Lung (tissue), 12 donors: Measurements from ENCODE around the gene ACCSL. TPM values are rescaled to one million over a fixed set of nuclear protein-coding genes. Genes with fewer than 3 reads are reported as not detected.
A peak's percentile ranks its signal among the peaks of the same experiment; 100 is the strongest.

Experiments
- ATAC-seq: fragments of 200-7000 bp; cut with Tn5 transposase; one replicate; pipeline ENCODE4 v1.9.1; 2020; ENCODE audit warnings: moderate number of reproducible peaks; ENCODE audit not compliant: insufficient read depth, low FRiP score
- DNase-seq, 3 donors: peaks; one replicate each; pipeline ENCODE4 v3.0.0-alpha.2; 2013 to 2017
- H3K27ac ChIP-seq, 2 donors: one replicate each; pipeline ENCODE4 v1.5.1; 2013; ENCODE audit warnings: mild to moderate bottlenecking in 2 of 2, moderate library complexity in 2 of 2, control low read depth in 1 of 2, inconsistent platforms in 1 of 2, low read depth in 1 of 2, low read length in 1 of 2
- H3K27me3 ChIP-seq, 3 donors: one replicate each; pipeline ENCODE4 v1.5.1; 2013; ENCODE audit warnings: low read length in 2 of 3; ENCODE audit not compliant: control insufficient read depth in 3 of 3, insufficient read depth in 3 of 3
- H3K36me3 ChIP-seq, 4 donors: one replicate each; pipeline ENCODE4 v1.5.1; 2013; ENCODE audit warnings: low read length in 4 of 4, mild to moderate bottlenecking in 1 of 4, moderate library complexity in 1 of 4; ENCODE audit not compliant: control insufficient read depth in 4 of 4, insufficient read depth in 4 of 4
- H3K4me1 ChIP-seq, 5 donors: one replicate each; pipeline ENCODE4 v1.5.1; 2013; ENCODE audit warnings: low read length in 5 of 5, mild to moderate bottlenecking in 2 of 5, moderate library complexity in 1 of 5; ENCODE audit not compliant: control insufficient read depth in 5 of 5, insufficient read depth in 5 of 5
- H3K4me3 ChIP-seq: one replicate; pipeline ENCODE4 v1.5.1; 2013; ENCODE audit warnings: mild to moderate bottlenecking, control low read depth, moderate library complexity
- H3K9ac ChIP-seq, 2 donors: one replicate each; pipeline ENCODE4 v1.5.1; 2013; ENCODE audit warnings: low read length in 2 of 2, control low read depth in 1 of 2; ENCODE audit not compliant: insufficient read depth in 1 of 2
- H3K9me3 ChIP-seq, 4 donors: one replicate each; pipeline ENCODE4 v1.5.1; 2013; ENCODE audit warnings: low read length in 3 of 4, mild to moderate bottlenecking in 1 of 4, moderate library complexity in 1 of 4; ENCODE audit not compliant: control insufficient read depth in 4 of 4, insufficient read depth in 3 of 4
- WGBS, 2 donors: extraction: QIAGEN DNeasy Blood & Tissue Kit; methylation state at CpG; one replicate each; pipeline ENCODE4 v1.1.7; 2013; 5-methylcytosine and 5-hydroxymethylcytosine counted together
- polyA plus RNA-seq, 2 donors: library from polyadenylated mRNA; stranded (reverse); fragments of 200-250 nt; gene quantifications; one replicate each; pipeline ENCODE4 v1.2.1, GENCODE V29; 2013
- total RNA-seq, 2 donors: library from RNA; depleted of rRNA in 1 of 2; stranded (reverse); fragments of >200 nt in 1 of 2; gene quantifications; one replicate each; pipeline ENCODE4 v1.2.1, GENCODE V29; 2014 to 2021
- TF ChIP-seq, protein P1 (sequence below): IDR thresholded peaks from 2 replicates; pipeline ENCODE4 v1.5.1; 2012; ENCODE audit warnings: mild to moderate bottlenecking; ENCODE audit errors: control extremely low read depth, extremely low read depth
- donor health status: control.
- donor health status: control.
- donor health status: Bipolar disorder and iron deficiency.
- donor health status: healthy.
- donor health status: DM: yes; HTN: yes; CAD: no.

Gene ACCSL
- total and polyA plus RNA-seq, 4 donors = 0.02 to 0.14 TPM; not detected in 2

DNA sequence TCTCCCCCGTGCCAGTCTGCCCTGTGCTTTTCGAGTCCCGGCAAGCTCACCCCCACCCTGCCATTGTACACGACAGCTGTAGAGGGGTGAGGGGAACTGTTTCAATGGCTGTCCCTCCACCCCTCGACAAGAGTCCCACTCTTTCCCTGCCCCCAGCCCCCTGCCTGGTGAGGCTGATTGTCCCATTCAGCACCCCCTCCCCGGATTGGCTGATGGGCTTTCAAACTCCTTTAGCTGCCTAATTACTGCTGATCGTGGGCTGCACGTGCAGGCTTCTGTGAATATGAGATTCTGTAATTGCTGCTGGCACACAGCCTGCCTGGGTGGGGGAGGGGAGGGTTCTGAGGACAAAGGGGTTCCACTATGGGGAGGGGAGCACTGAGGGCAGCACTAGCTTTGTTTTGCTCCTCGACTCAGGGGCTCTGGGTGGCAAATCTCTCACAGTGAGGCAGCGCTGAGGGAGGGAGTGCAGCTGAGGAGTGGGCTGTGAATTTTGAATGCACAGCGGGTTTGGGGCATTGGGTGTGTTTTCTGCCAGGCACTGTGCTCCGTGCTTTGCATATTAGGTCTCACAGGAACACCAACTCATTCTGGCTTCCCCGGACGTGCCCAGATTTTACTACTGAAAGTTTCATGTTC, 42.6 kb upstream of the ACCSL start:
- Histone ChIP-seq H3K4me3 (no peak overlapping the region), H3K4me1 (peaks cover 0 to 19% (median 3%) of the 10 kb centered on the region in 5 donors), H3K27ac (no peak overlapping the region), H3K9ac (no peak overlapping the region), H3K27me3 (no peaks in the 10 kb centered on the region), H3K9me3 (no peaks in the 10 kb centered on the region), H3K36me3 (no peaks in the 10 kb centered on the region)
- TF ChIP-seq, protein P1, sequence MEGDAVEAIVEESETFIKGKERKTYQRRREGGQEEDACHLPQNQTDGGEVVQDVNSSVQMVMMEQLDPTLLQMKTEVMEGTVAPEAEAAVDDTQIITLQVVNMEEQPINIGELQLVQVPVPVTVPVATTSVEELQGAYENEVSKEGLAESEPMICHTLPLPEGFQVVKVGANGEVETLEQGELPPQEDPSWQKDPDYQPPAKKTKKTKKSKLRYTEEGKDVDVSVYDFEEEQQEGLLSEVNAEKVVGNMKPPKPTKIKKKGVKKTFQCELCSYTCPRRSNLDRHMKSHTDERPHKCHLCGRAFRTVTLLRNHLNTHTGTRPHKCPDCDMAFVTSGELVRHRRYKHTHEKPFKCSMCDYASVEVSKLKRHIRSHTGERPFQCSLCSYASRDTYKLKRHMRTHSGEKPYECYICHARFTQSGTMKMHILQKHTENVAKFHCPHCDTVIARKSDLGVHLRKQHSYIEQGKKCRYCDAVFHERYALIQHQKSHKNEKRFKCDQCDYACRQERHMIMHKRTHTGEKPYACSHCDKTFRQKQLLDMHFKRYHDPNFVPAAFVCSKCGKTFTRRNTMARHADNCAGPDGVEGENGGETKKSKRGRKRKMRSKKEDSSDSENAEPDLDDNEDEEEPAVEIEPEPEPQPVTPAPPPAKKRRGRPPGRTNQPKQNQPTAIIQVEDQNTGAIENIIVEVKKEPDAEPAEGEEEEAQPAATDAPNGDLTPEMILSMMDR = no peak
- ATAC-seq (no peak), DNase-seq (peak; percentile 80 to 87 (median 83))
- 63 to 67% methylated on average over 14 of the region's 14 CpGs for WGBS, 2 donors

DNA sequence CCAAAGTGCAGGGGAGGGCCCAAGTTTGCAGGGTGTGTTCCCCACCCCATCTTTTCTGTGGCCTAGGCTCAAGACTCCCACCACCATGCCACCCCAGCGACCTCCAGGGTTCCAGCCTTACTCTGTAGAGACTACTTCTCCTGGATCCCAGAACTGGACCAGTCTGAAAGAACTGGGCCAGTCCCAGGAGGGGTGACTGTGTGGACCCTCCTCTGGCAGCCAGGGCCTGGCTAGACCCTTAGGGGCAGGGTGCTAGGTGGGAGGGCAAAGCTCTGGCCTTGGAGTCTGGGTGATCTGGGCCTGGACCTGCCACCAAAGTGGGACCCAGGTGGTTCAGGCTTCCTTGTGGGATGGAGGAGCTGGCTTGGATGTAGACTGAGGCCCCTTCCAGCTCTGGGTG, 41.8 kb upstream of the ACCSL start:
- no peaks in the 10 kb centered on the region for H3K27me3 ChIP-seq
- H3K9me3 ChIP-seq = no peaks in the 10 kb centered on the region
- H3K27ac ChIP-seq = no peak overlapping the region
- H3K9ac ChIP-seq = no peak overlapping the region
- H3K4me1 ChIP-seq = peaks cover 0 to 19% (median 3%) of the 10 kb centered on the region in 5 donors
- ATAC-seq (no peak), DNase-seq (no peak)
- H3K4me3 ChIP-seq = no peak overlapping the region
- H3K36me3 ChIP-seq = no peaks in the 10 kb centered on the region
- WGBS, 2 donors = 89 to 93% methylated on average over 1 of the region's 1 CpG
- TF ChIP-seq, protein P1 = no peak

DNA sequence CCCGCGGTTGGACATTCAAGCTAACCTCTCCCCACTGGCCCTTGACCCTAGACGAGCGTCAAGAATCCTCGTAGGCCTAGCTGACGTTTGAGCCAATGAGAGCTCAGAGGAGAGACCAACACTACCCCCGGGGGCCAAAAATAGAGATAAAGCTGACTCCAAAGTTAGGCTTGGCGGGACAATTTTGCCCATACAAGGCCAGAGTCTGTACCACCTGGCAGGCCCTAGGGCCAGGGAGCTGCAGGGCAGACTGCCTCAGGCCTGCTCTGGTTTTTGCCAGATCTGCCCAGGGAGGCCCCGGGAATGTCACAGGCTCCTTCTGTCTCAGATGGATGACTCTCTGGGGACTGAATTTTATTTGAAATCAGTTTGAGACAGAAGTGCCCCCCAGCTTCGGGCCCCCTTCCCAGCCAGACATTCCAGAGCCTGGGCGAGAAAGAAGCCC, 40.8 kb upstream of the ACCSL start:
- no peaks in the 10 kb centered on the region for H3K27me3 ChIP-seq

More for the DNA sequence above, 40.8 kb upstream of the ACCSL start:
- TF ChIP-seq, protein P1 = no peak
- Histone ChIP-seq H3K36me3 (no peaks in the 10 kb centered on the region), H3K9ac (no peak overlapping the region), H3K4me3 (no peak overlapping the region), H3K9me3 (no peaks in the 10 kb centered on the region), H3K4me1 (peaks cover 0 to 19% (median 3%) of the 10 kb centered on the region in 5 donors), H3K27ac (peak overlapping the region in 1 of 2 donors; percentile 49)
- ATAC-seq = no peak
- peak in 1 of 3 donors; percentile 43 for DNase-seq
- WGBS, 2 donors = 77 to 91% methylated on average over 11 of the region's 11 CpGs
